A549 (cell line): ENCODE results near the gene S100A10. TPM values are rescaled to one million over a fixed set of nuclear protein-coding genes. Genes with fewer than 3 reads are reported as not detected.

ENCODE experiments used
- ATAC-seq, 2 experiments: fragments of 200-7000 bp in 1 of 2; fragments of >200 bp in 1 of 2; cut with Nextera tagmentation in 1 of 2; cut with Tn5 transposase in 1 of 2; 3 replicates each; pipeline versions ENCODE4 v1.8.0 to v1.9.1; 2018 to 2020; ENCODE audit warnings: mild to moderate bottlenecking in 1 of 2, moderate library complexity in 1 of 2
- CTCF ChIA-PET: fragments of 300-600 bp; sonication (Branson Sonifier 250); formaldehyde crosslinking; extraction: SDS; loops from one replicate; lab custom pipeline; 2021; ENCODE audit warnings: antibody characterized with exemption, inconsistent platforms; lab: Yijun Ruan, JAX
- POLR2A ChIA-PET: fragments of 350-600 bp; formaldehyde crosslinking; extraction: SDS; loops from one replicate; lab custom pipeline; 2021; ENCODE audit warnings: antibody characterized with exemption, inconsistent platforms; lab: Yijun Ruan, JAX
- DNase-seq, 2 experiments: peaks; one replicate each; pipeline versions ENCODE4 v3.0.0 to v3.0.0-alpha.2; 2011 to 2016; ENCODE audit warnings: low read depth in 1 of 2, low spot score in 1 of 2
- FAIRE-seq: peaks from 2 replicates; lab custom pipeline; 2011; peaks lifted over from hg19 to GRCh38; lab: Jason Lieb, UNC
- H3K27ac ChIP-seq, 2 experiments: fragments of >200 bp; sonication (Bioruptor Twin); formaldehyde crosslinking; 3 replicates each; pipeline ENCODE4 v1.5.1; 2016 to 2017
- H3K4me1 ChIP-seq: fragments of >200 bp; sonication (Bioruptor Twin); formaldehyde crosslinking; 3 replicates; pipeline ENCODE4 v1.6.1; 2016
- H3K4me2 ChIP-seq: fragments of >200 bp; sonication (Bioruptor Twin); formaldehyde crosslinking; 3 replicates; pipeline ENCODE4 v1.6.1; 2016
- H3K4me3 ChIP-seq: fragments of >200 bp; sonication (Bioruptor Twin); formaldehyde crosslinking; 3 replicates; pipeline ENCODE4 v1.5.1; 2016
- H3K9me3 ChIP-seq: fragments of >200 bp; sonication (Bioruptor Twin); formaldehyde crosslinking; 3 replicates; pipeline ENCODE4 v1.6.1; 2016
- BHLHE40 ChIP-seq: IDR thresholded peaks from 2 replicates; pipeline ENCODE4 v1.6.1; 2012; ENCODE audit warnings: low read depth, low read length, inconsistent platforms
- CBX8 ChIP-seq: fragments of 200-600 bp; sonication (generic); IDR thresholded peaks from 2 replicates; pipeline ENCODE4 v1.6.1; 2016
- CEBPB ChIP-seq, 2 experiments: fragments of >200 bp in 1 of 2; sonication (Bioruptor Twin) in 1 of 2; formaldehyde crosslinking in 1 of 2; IDR thresholded peaks; 2 replicates each; pipeline ENCODE4 v1.6.1; 2012 to 2016
- CHD2 ChIP-seq: fragments of 150-350 bp; IDR thresholded peaks from 2 replicates; pipeline ENCODE4 v1.6.1; 2014; ENCODE audit warnings: low read length; ENCODE audit not compliant: partially characterized antibody
- CHD4 ChIP-seq: fragments of 200-600 bp; sonication (generic); IDR thresholded peaks from 2 replicates; pipeline ENCODE4 v1.6.1; 2016; ENCODE audit warnings: antibody characterized with exemption, mild to moderate bottlenecking, borderline replicate concordance
- E2F6 ChIP-seq: IDR thresholded peaks from 2 replicates; pipeline ENCODE4 v1.6.1; 2012; ENCODE audit warnings: low read depth, borderline replicate concordance
- EHF ChIP-seq: fragments of 250-450 bp; sonication (Bioruptor Pico); IDR thresholded peaks from 2 replicates; pipeline ENCODE4 v1.5.0; 2020; ENCODE audit warnings: mild to moderate bottlenecking
- ELK1 ChIP-seq: fragments of 150-350 bp; IDR thresholded peaks from 2 replicates; pipeline ENCODE4 v1.6.1; 2014; ENCODE audit warnings: low read depth, mild to moderate bottlenecking, low read length
- EP300 ChIP-seq, 2 experiments: fragments of >200 bp; sonication (Bioruptor Twin); formaldehyde crosslinking; IDR thresholded peaks; 2 replicates in 1 of 2; 3 replicates in 1 of 2; pipeline ENCODE4 v1.6.1; 2016 to 2017
- FOSB ChIP-seq: fragments of 250-450 bp; sonication (Bioruptor Pico); IDR thresholded peaks from 2 replicates; pipeline ENCODE4 v1.5.0; 2020; ENCODE audit warnings: mild to moderate bottlenecking, moderate library complexity
- FOXS1 ChIP-seq: fragments of 250-450 bp; sonication (Bioruptor Pico); IDR thresholded peaks from 2 replicates; pipeline ENCODE4 v1.5.0; 2020; ENCODE audit warnings: mild to moderate bottlenecking, moderate library complexity
- HOXA7 ChIP-seq: fragments of 250-450 bp; sonication (Bioruptor Pico); IDR thresholded peaks from 2 replicates; pipeline ENCODE4 v1.5.0; 2020; ENCODE audit warnings: mild to moderate bottlenecking, moderate library complexity
- HOXB13 ChIP-seq: fragments of 250-450 bp; sonication (Bioruptor Pico); IDR thresholded peaks from 2 replicates; pipeline ENCODE4 v1.5.0; 2020; ENCODE audit warnings: low read depth, mild to moderate bottlenecking, moderate library complexity
- JUNB ChIP-seq: fragments of >200 bp; sonication (Bioruptor Twin); formaldehyde crosslinking; IDR thresholded peaks from 2 replicates; pipeline ENCODE4 v1.6.1; 2016
- KDM1A ChIP-seq: fragments of 200-600 bp; sonication (generic); IDR thresholded peaks from 2 replicates; pipeline ENCODE4 v1.6.1; 2016; ENCODE audit warnings: low read depth, mild to moderate bottlenecking
- KDM5A ChIP-seq: fragments of 200-600 bp; sonication (generic); IDR thresholded peaks from 2 replicates; pipeline ENCODE4 v1.6.1; 2016; ENCODE audit warnings: antibody characterized with exemption, mild to moderate bottlenecking
- MAFK ChIP-seq: fragments of 450-650 bp; IDR thresholded peaks from 2 replicates; pipeline ENCODE4 v1.6.1; 2014; ENCODE audit not compliant: partially characterized antibody
- MAZ ChIP-seq: fragments of 150-350 bp; IDR thresholded peaks from 2 replicates; pipeline ENCODE4 v1.6.1; 2014; ENCODE audit warnings: antibody characterized with exemption, low read depth, low read length, borderline replicate concordance
- MYC ChIP-seq: IDR thresholded peaks from 2 replicates; pipeline ENCODE4 v1.6.1; 2012; ENCODE audit warnings: mild to moderate bottlenecking, inconsistent platforms, low read length, improper control_type of control experiment, borderline replicate concordance
- NR3C1 ChIP-seq: fragments of >200 bp; sonication (Bioruptor Twin); formaldehyde crosslinking; IDR thresholded peaks from 3 replicates; pipeline ENCODE4 v1.6.1; 2017
- POLR2A ChIP-seq: IDR thresholded peaks from 2 replicates; pipeline ENCODE4 v1.6.1; 2012; ENCODE audit warnings: mild to moderate bottlenecking, low read length
- RAD21 ChIP-seq, 2 experiments: fragments of >200 bp in 1 of 2; sonication (Bioruptor Twin) in 1 of 2; formaldehyde crosslinking in 1 of 2; IDR thresholded peaks in 1 of 2; conservative IDR thresholded peaks in 1 of 2; 2 replicates in 1 of 2; 3 replicates in 1 of 2; pipeline ENCODE4 v1.6.1; 2012 to 2018; ENCODE audit warnings: inconsistent platforms in 1 of 2
- RARB ChIP-seq: fragments of 250-450 bp; sonication (Bioruptor Pico); IDR thresholded peaks from 2 replicates; pipeline ENCODE4 v1.8.0; 2021; ENCODE audit warnings: mild to moderate bottlenecking, moderate library complexity
- RNF2 ChIP-seq: fragments of 200-600 bp; sonication (generic); IDR thresholded peaks from 2 replicates; pipeline ENCODE4 v1.6.1; 2016; ENCODE audit warnings: low read depth, mild to moderate bottlenecking, antibody characterized with exemption, moderate library complexity, borderline replicate concordance
- SREBF2 ChIP-seq: fragments of 450-650 bp; IDR thresholded peaks from 2 replicates; pipeline ENCODE4 v1.6.1; 2014; ENCODE audit warnings: mild to moderate bottlenecking, moderate library complexity
- TP53 ChIP-seq: fragments of 250-450 bp; sonication (Bioruptor Pico); IDR thresholded peaks from 2 replicates; pipeline ENCODE4 v1.5.0; 2021; ENCODE audit warnings: mild to moderate bottlenecking, moderate library complexity
- ZC3H11A ChIP-seq: fragments of 450-650 bp; IDR thresholded peaks from 2 replicates; pipeline ENCODE4 v1.6.1; 2014; ENCODE audit warnings: antibody characterized with exemption, mild to moderate bottlenecking
- ZFP36 ChIP-seq: fragments of 450-650 bp; IDR thresholded peaks from 2 replicates; pipeline ENCODE4 v1.6.1; 2014; ENCODE audit warnings: borderline replicate concordance; ENCODE audit not compliant: partially characterized antibody
- ZNF302 ChIP-seq: fragments of 250-450 bp; sonication (Bioruptor Pico); IDR thresholded peaks from 2 replicates; pipeline ENCODE4 v1.9.0; 2021; ENCODE audit warnings: inconsistent platforms, mild to moderate bottlenecking, moderate library complexity
- ZSCAN20 ChIP-seq: fragments of 250-450 bp; sonication (Bioruptor Pico); IDR thresholded peaks from 2 replicates; pipeline ENCODE4 v1.8.0; 2022; ENCODE audit warnings: mild to moderate bottlenecking, moderate library complexity
- WGBS: methylation state at CpG from one replicate; pipeline ENCODE4 v1.1.6; 2017; ENCODE audit errors: missing lambda C conversion rate; 5-methylcytosine and 5-hydroxymethylcytosine counted together
- polyA plus RNA-seq, 4 experiments: library from polyadenylated mRNA; depleted of rRNA in 3 of 4; stranded (reverse); fragments of >200 nt; fragmentation: RNase III in 1 of 4; extraction: RNeasy Plus Mini Kit Qiagen cat#74134 plus additional on column Dnase treatment in 1 of 4; gene quantifications; 2 replicates in 3 of 4; 3 replicates in 1 of 4; pipeline ENCODE4 v1.2.3, GENCODE V29; 2011 to 2017
- TF ChIP-seq, protein P1 (sequence below): IDR thresholded peaks from 2 replicates; pipeline ENCODE4 v1.6.1; 2012
- TF ChIP-seq, protein P2 (sequence below): fragments of 250-450 bp; sonication (Bioruptor Pico); IDR thresholded peaks from 2 replicates; pipeline ENCODE4 v1.5.0; 2020; ENCODE audit warnings: low read depth, mild to moderate bottlenecking, moderate library complexity
- TF ChIP-seq, protein P3 (sequence below): fragments of 200-600 bp; sonication (generic); IDR thresholded peaks from 2 replicates; pipeline ENCODE4 v1.6.1; 2016; ENCODE audit warnings: antibody characterized with exemption, mild to moderate bottlenecking, moderate library complexity

Gene S100A10
- polyA plus RNA-seq, 2 of the 4 experiments (the other 2 are of a cell fraction): 505 to 2,077 TPM

- Histone ChIP-seq H3K27ac (peak overlapping the region; percentile 97), H3K4me1 (peaks cover 59% of the 10 kb centered on the region), H3K4me2 (peak overlapping the region; percentile 96), H3K9me3 (no peaks in the 10 kb centered on the region), H3K4me3 (peak overlapping the region; percentile 87)
- ChIA-PET CTCF (interaction anchor here (0.9 to 38.2 kb wide), 4 partner anchors 5 to 57 kb away, joined by 3 to 1410 read pairs (median 894); partner anchors contain the start of gene S100A10), POLR2A (interaction anchor here (0.8 to 10.4 kb wide), 12 partner anchors 10 to 1642 kb away, joined by 3 to 151 read pairs (median 6); partner anchors contain the start of genes CHTOP, S100A11 and THEM4)
- peak; percentile 87 to 98 for DNase-seq
- peak; percentile 59 to 67 for ATAC-seq
- WGBS: 2% methylated on average over 21 of the region's 21 CpGs
- FAIRE-seq: peak; percentile 96
- TF ChIP-seq EHF (CRISPR knock-in tag) (peak; percentile 31; the same call in 1 of the 2 replicates), ZFP36 (no peak), ELK1 (no peak), CBX8 (no peak), ZC3H11A (no peak), SREBF2 (no peak), CHD2 (no peak), FOSB (CRISPR knock-in tag) (peak; percentile 96), RAD21 (conservative IDR thresholded peaks at IDR 0.05 in 1 of 2, IDR thresholded peaks at IDR 0.05 in 1 of 2) (peak; percentile 11 to 31; a peak in 3 of 5 replicates), CEBPB (IDR thresholded peaks at IDR 0.05) (no peak; a peak in 1 of 4 replicates), NR3C1 (no peak), RARB (0 out of 2 replicates have a peak, but pooled peaks have one; percentile 37), EP300 (IDR thresholded peaks at IDR 0.05) (peak; percentile 54 to 62; a peak in 2 of 5 replicates), HOXA7 (CRISPR knock-in tag) (peak; percentile 67; the same call in 1 of the 2 replicates), POLR2A (peak; percentile 39), MAFK (peak; percentile 36), JUNB (peak; percentile 93), MYC (peak; percentile 86), HOXB13 (no peak), BHLHE40 (no peak), CHD4 (no peak), RNF2 (no peak), ZSCAN20 (CRISPR knock-in tag) (no peak), FOXS1 (CRISPR knock-in tag) (no peak), E2F6 (0 out of 2 replicates have a peak, but pooled peaks have one; percentile 59), MAZ (0 out of 2 replicates have a peak, but pooled peaks have one; percentile 19), ZNF302 (CRISPR knock-in tag) (no peak), KDM1A (no peak), KDM5A (no peak), TP53 (CRISPR knock-in tag) (peak; percentile 75)
- TF ChIP-seq, protein P1, sequence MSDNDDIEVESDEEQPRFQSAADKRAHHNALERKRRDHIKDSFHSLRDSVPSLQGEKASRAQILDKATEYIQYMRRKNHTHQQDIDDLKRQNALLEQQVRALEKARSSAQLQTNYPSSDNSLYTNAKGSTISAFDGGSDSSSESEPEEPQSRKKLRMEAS: peak; percentile 92
- TF ChIP-seq, protein P2, sequence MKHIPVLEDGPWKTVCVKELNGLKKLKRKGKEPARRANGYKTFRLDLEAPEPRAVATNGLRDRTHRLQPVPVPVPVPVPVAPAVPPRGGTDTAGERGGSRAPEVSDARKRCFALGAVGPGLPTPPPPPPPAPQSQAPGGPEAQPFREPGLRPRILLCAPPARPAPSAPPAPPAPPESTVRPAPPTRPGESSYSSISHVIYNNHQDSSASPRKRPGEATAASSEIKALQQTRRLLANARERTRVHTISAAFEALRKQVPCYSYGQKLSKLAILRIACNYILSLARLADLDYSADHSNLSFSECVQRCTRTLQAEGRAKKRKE (CRISPR knock-in tag): no peak
- TF ChIP-seq, protein P3, sequence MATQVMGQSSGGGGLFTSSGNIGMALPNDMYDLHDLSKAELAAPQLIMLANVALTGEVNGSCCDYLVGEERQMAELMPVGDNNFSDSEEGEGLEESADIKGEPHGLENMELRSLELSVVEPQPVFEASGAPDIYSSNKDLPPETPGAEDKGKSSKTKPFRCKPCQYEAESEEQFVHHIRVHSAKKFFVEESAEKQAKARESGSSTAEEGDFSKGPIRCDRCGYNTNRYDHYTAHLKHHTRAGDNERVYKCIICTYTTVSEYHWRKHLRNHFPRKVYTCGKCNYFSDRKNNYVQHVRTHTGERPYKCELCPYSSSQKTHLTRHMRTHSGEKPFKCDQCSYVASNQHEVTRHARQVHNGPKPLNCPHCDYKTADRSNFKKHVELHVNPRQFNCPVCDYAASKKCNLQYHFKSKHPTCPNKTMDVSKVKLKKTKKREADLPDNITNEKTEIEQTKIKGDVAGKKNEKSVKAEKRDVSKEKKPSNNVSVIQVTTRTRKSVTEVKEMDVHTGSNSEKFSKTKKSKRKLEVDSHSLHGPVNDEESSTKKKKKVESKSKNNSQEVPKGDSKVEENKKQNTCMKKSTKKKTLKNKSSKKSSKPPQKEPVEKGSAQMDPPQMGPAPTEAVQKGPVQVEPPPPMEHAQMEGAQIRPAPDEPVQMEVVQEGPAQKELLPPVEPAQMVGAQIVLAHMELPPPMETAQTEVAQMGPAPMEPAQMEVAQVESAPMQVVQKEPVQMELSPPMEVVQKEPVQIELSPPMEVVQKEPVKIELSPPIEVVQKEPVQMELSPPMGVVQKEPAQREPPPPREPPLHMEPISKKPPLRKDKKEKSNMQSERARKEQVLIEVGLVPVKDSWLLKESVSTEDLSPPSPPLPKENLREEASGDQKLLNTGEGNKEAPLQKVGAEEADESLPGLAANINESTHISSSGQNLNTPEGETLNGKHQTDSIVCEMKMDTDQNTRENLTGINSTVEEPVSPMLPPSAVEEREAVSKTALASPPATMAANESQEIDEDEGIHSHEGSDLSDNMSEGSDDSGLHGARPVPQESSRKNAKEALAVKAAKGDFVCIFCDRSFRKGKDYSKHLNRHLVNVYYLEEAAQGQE: 0 out of 2 replicates have a peak, but pooled peaks have one; percentile 7
Observed at GRCh38 chr1:151992303-151993083, 1.2 kb downstream of the S100A10 start.
